ENCODE results near the gene GALNT10.

- TF ChIP-seq CTCF (IDR thresholded peaks at IDR 0.05) (no peak), POLR2A (IDR thresholded peaks at IDR 0.05) (no peak)
These were observed 210.8 kb downstream of the GALNT10 start for GRCh38 chr5:154401355-154401754.

Measured in lower leg skin (tissue), 3 donors.